Measurements from ENCODE around the gene RUBCNL. TPM values are rescaled to one million over a fixed set of nuclear protein-coding genes. Genes with fewer than 3 reads are reported as not detected.

RUBCNL gene
- total and polyA plus RNA-seq, 2 of the 4 experiments (the other 2 are of a cell fraction) = 0.03 TPM; not detected in 1

GRCh38 chr13:46310066-46310465, 77.0 kb downstream of the RUBCNL start:
- no peak overlapping the region for H4K91ac ChIP-seq (ENCODE audit: insufficient read depth, low read depth, low read length)
- no TSS peak for BruUV-seq (replicated peaks)
- H3K9me3 ChIP-seq (ENCODE audit: control insufficient read depth, insufficient read depth, low read length) = no peaks in the 10 kb centered on the region
- intact Hi-C loops (cut with micrococcal nuclease) (no loop called here), dilution Hi-C loops (cut with HindIII; ENCODE audit: low sequenced_read_pairs, unreplicated experiment) (no loop called here), in situ Hi-C loops (cut with MboI; ENCODE audit: low sequenced_read_pairs) (no loop called here)
- DNase-seq = no peak
- ChIA-PET CTCF (no interaction called here), POLR2A (ENCODE audit: unreplicated experiment) (no interaction called here)
- H3K23ac ChIP-seq (ENCODE audit: low read depth, low read length) = no peak overlapping the region
- no peak overlapping the region for H2AK9ac ChIP-seq (replicated peaks; ENCODE audit: low read depth, low read length, poor library complexity)
- H3K27me3 ChIP-seq (ENCODE audit: control insufficient read depth, insufficient read depth, low read length) = no peaks in the 10 kb centered on the region
- H2AK5ac ChIP-seq (ENCODE audit: low read depth, low read length) = no peak overlapping the region
- no peak overlapping the region for H3K9ac ChIP-seq (ENCODE audit: low read depth, low read length)
- H2BK15ac ChIP-seq (ENCODE audit: low read depth, low read length) = no peak overlapping the region
- no peaks in the 10 kb centered on the region for H3K36me3 ChIP-seq (ENCODE audit: control insufficient read depth, insufficient read depth, low read length)
- H3K9me1 ChIP-seq (ENCODE audit: insufficient read depth, low read length) = no peaks in the 10 kb centered on the region
- no peaks in the 10 kb centered on the region for H4K20me1 ChIP-seq (ENCODE audit: insufficient read depth, low read length)
- no peak overlapping the region for H3K18ac ChIP-seq (ENCODE audit: low read depth, low read length)
- no peak overlapping the region for H3K4ac ChIP-seq (ENCODE audit: low read depth, low read length)
- no peak overlapping the region for H3K56ac ChIP-seq (ENCODE audit: extremely low read depth, insufficient read depth, low read length)
- no peak overlapping the region for H3K4me3 ChIP-seq (ENCODE audit: insufficient read depth, low read depth, low read length)
- H3K27ac ChIP-seq (ENCODE audit: insufficient read depth, low read length) = no peak overlapping the region
- no peak overlapping the region for H2BK5ac ChIP-seq (ENCODE audit: low read depth, low read length, poor library complexity, severe bottlenecking)
- no peak overlapping the region for H4K8ac ChIP-seq (ENCODE audit: low read depth in 2 of 2, low read length in 2 of 2)
- TF ChIP-seq MAZ (IDR thresholded peaks at IDR 0.05; ENCODE audit: borderline replicate concordance, low read depth, low read length) (no peak), RCOR1 (IDR thresholded peaks at IDR 0.05; ENCODE audit: insufficient replicate concordance, low read length) (no peak), CHD1 (IDR thresholded peaks at IDR 0.05; ENCODE audit: low read depth, low read length) (no peak), POLR2A (IDR thresholded peaks at IDR 0.05; ENCODE audit: low read depth, low read length) (no peak), MXI1 (IDR thresholded peaks at IDR 0.05; ENCODE audit: borderline replicate concordance, low read depth, low read length) (no peak), USF2 (IDR thresholded peaks at IDR 0.05; ENCODE audit: low read depth, low read length) (no peak), ELK1 (IDR thresholded peaks at IDR 0.05; ENCODE audit: borderline replicate concordance, low read depth, low read length) (no peak), CTCF (conservative IDR thresholded peaks at IDR 0.05; ENCODE audit: low read depth, low read length) (no peak), MAFK (IDR thresholded peaks at IDR 0.05; ENCODE audit: low read depth, low read length) (no peak), BHLHE40 (IDR thresholded peaks at IDR 0.05; ENCODE audit: low read depth, low read length) (no peak), NFE2L2 (IDR thresholded peaks at IDR 0.05; ENCODE audit: low read depth, low read length) (no peak), SMC3 (IDR thresholded peaks at IDR 0.05; ENCODE audit: low read depth, low read length) (no peak), RAD21 (IDR thresholded peaks at IDR 0.05; ENCODE audit: low read length) (no peak), RFX5 (IDR thresholded peaks at IDR 0.05; ENCODE audit: low read depth, low read length) (no peak), CEBPB (IDR thresholded peaks at IDR 0.05; ENCODE audit: low read depth, low read length) (no peak), FOS (IDR thresholded peaks at IDR 0.05; ENCODE audit: low read depth, low read length) (no peak)
- no CpG with 5 or more reads among the region's 1 CpG for WGBS, 2 experiments (ENCODE audit: extremely low coverage in 2 of 2, insufficient read length in 1 of 2)
- H3K4me2 ChIP-seq (ENCODE audit: low read depth, low read length) = no peak overlapping the region
- no peaks in the 10 kb centered on the region for H3K79me1 ChIP-seq (ENCODE audit: low read depth in 1 of 2, low read length in 2 of 2)
- ATAC-seq (ENCODE audit: low read depth) = no peak
- H3K4me1 ChIP-seq (ENCODE audit: control insufficient read depth, insufficient read depth, low read length) = no peaks in the 10 kb centered on the region
- H4K5ac ChIP-seq (ENCODE audit: low read depth, low read length) = no peak overlapping the region
- no peak overlapping the region for H2BK120ac ChIP-seq (ENCODE audit: low read depth, low read length)
- H2BK20ac ChIP-seq (ENCODE audit: low read depth, low read length) = no peak overlapping the region
- H2AFZ ChIP-seq (replicated peaks; ENCODE audit: low read length, poor library complexity) = no peak overlapping the region
- H3K14ac ChIP-seq (replicated peaks; ENCODE audit: low read depth, low read length) = no peak overlapping the region

All from IMR-90 (cell line).